IPS-15b (cell line): ENCODE measurements around the gene GUSB.
"Not testable (repeated sequence)": the region's sequence is repeated elsewhere in the genome, so short reads cannot be mapped to it uniquely, and the experiment has no call there.

Experiments
- H3K27me3 ChIP-seq: one replicate; pipeline ENCODE4 v1.6.1; 2013; ENCODE audit warnings: low read length; ENCODE audit not compliant: control insufficient read depth, insufficient read depth
- H3K36me3 ChIP-seq: one replicate; pipeline ENCODE4 v1.6.1; 2013; ENCODE audit warnings: low read length; ENCODE audit not compliant: control insufficient read depth, insufficient read depth
- H3K4me1 ChIP-seq: one replicate; pipeline ENCODE4 v1.6.1; 2013; ENCODE audit warnings: mild to moderate bottlenecking, low read length; ENCODE audit not compliant: control insufficient read depth, insufficient read depth
- H3K4me3 ChIP-seq: one replicate; pipeline ENCODE4 v1.5.1; 2013; ENCODE audit warnings: low read depth, low read length
- H3K9ac ChIP-seq: one replicate; pipeline ENCODE4 v1.6.1; 2013; ENCODE audit warnings: low read depth, mild to moderate bottlenecking, low read length
- H3K9me3 ChIP-seq: one replicate; pipeline ENCODE4 v1.6.1; 2013; ENCODE audit warnings: mild to moderate bottlenecking, low read length; ENCODE audit not compliant: control insufficient read depth, insufficient read depth

GUSB gene

GRCh38 chr7:65951837-65952578 lies 30.0 kb downstream of the GUSB start:
- Histone ChIP-seq H3K36me3 (no peaks in the 10 kb centered on the region), H3K4me1 (no peaks in the 10 kb centered on the region), H3K27me3 (no peaks in the 10 kb centered on the region), H3K9me3 (no peaks in the 10 kb centered on the region), H3K9ac (no peak overlapping the region), H3K4me3 (no peak overlapping the region)

DNA sequence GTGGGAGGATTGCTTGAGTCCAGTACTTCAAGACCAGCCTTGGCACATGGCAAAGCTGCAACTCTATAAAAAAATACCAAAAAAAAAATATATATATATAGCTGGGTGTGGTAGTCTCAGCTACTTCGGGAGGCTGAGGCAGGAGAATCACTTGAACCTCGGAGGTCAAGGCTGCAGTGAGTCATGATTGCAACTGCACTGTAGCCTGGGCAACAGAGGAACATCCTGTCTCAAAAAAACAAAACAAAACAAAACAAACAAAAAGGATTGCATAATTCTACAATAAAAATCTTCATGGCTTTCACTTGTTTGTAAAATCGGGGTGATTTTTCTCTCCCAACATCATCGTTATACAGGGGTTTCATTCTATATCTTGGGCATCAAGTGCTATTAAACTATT lies 35.1 kb downstream of the GUSB start:
- H3K9ac ChIP-seq = no peak overlapping the region
- no peaks in the 10 kb centered on the region for H3K36me3 ChIP-seq
- H3K4me1 ChIP-seq = no peaks in the 10 kb centered on the region
- H3K4me3 ChIP-seq = no peak overlapping the region
- no peaks in the 10 kb centered on the region for H3K9me3 ChIP-seq
- H3K27me3 ChIP-seq = no peaks in the 10 kb centered on the region

- not testable (repeated sequence) for H3K27me3 ChIP-seq, H3K4me1 ChIP-seq, H3K9ac ChIP-seq, H3K9me3 ChIP-seq, H3K4me3 ChIP-seq, H3K36me3 ChIP-seq
These were observed 36.2 kb downstream of the GUSB start for GRCh38 chr7:65945787-65946186.

- H3K9ac ChIP-seq = no peak overlapping the region
- H3K9me3 ChIP-seq = no peaks in the 10 kb centered on the region
- no peaks in the 10 kb centered on the region for H3K36me3 ChIP-seq
These were observed 43.6 kb downstream of the GUSB start for GRCh38 chr7:65938336-65938895.

DNA sequence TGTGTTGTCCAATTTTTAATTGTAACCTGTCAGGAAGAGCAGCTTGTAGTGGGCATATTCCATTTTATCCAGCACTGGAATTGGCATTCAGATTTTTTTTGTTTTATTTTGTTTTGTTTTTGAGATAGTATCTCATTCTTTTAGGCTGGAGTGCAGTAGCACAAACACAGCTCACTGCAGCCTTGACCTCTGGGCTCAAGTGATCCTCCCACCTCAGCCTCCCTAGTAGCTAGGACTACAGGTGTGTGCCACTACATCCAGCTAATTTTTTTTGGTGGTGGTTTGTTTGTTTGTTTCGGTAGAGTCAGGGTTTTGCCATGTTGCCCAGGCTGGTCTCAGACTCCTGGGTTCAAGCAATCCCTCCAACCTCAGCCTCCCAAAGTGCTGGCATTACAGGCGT lies 44.7 kb downstream of the GUSB start:
- no peaks in the 10 kb centered on the region for H3K4me1 ChIP-seq
- H3K9me3 ChIP-seq = no peaks in the 10 kb centered on the region
- no peaks in the 10 kb centered on the region for H3K27me3 ChIP-seq
- no peak overlapping the region for H3K4me3 ChIP-seq
- no peaks in the 10 kb centered on the region for H3K36me3 ChIP-seq
- no peak overlapping the region for H3K9ac ChIP-seq

More at GRCh38 chr7:65938336-65938895, 43.6 kb downstream of the GUSB start:
- H3K4me1 ChIP-seq = no peaks in the 10 kb centered on the region
- H3K27me3 ChIP-seq = no peaks in the 10 kb centered on the region
- H3K4me3 ChIP-seq = no peak overlapping the region

GRCh38 chr7:65931685-65932084 lies 50.3 kb downstream of the GUSB start:
- no peaks in the 10 kb centered on the region for H3K27me3 ChIP-seq
- H3K4me1 ChIP-seq = no peaks in the 10 kb centered on the region

GRCh38 chr7:65927489-65928448 lies 54.2 kb downstream of the GUSB start:
- no peaks in the 10 kb centered on the region for H3K4me1 ChIP-seq
- H3K27me3 ChIP-seq = no peaks in the 10 kb centered on the region
- no peak overlapping the region for H3K9ac ChIP-seq
- H3K4me3 ChIP-seq = no peak overlapping the region
- H3K36me3 ChIP-seq = no peaks in the 10 kb centered on the region
- no peaks in the 10 kb centered on the region for H3K9me3 ChIP-seq

More at GRCh38 chr7:65931685-65932084, 50.3 kb downstream of the GUSB start:
- Histone ChIP-seq H3K9ac (no peak overlapping the region), H3K36me3 (no peaks in the 10 kb centered on the region), H3K4me3 (no peak overlapping the region), H3K9me3 (no peaks in the 10 kb centered on the region)

DNA sequence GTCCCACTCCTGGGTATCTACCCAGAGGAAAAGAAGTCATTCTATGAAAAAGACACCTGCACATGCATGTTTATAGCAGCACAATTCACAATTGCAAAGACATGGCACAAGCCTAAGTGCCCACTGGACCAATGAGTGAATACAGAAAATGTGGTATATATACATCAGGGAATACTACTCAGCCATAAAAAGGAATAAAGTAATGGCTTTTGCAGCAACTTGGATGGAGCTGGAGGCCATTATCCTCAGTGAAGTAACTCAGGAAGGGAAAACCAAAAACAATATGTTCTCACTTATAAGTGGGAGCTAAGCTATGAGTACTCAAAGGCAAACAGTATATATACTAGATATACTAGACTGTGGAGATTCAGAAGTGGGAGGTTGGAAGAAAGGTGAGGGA lies 55.4 kb downstream of the GUSB start:
- no peak overlapping the region for H3K9ac ChIP-seq
- no peaks in the 10 kb centered on the region for H3K4me1 ChIP-seq
- H3K4me3 ChIP-seq = no peak overlapping the region
- H3K9me3 ChIP-seq = no peaks in the 10 kb centered on the region
- no peaks in the 10 kb centered on the region for H3K36me3 ChIP-seq
- no peaks in the 10 kb centered on the region for H3K27me3 ChIP-seq

DNA sequence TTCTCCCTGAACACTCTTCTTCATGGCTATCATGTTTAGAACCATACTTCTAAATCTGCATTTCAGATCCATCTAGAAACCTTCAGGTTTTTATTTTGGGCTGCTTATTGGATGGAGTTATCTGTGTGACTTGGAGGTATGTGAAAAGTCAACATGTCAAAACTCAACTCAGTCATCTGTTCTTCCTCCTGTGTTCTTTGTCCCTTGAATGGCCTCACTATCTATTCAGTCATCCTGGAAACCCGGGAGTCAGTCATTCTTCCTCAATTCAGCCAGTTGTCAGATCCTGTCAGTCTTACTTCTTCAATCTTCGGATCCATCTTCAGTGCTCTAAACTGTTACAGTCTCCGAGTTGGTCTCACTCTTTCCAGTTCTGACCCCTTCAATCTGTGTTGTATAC lies 57.0 kb downstream of the GUSB start:
- Histone ChIP-seq H3K4me1 (no peaks in the 10 kb centered on the region), H3K9me3 (no peaks in the 10 kb centered on the region), H3K4me3 (no peak overlapping the region), H3K27me3 (no peaks in the 10 kb centered on the region), H3K9ac (peak overlapping the region; percentile 6), H3K36me3 (no peaks in the 10 kb centered on the region)

GRCh38 chr7:65924193-65924592 lies 57.8 kb downstream of the GUSB start:
- H3K9me3 ChIP-seq = no peaks in the 10 kb centered on the region
- H3K9ac ChIP-seq = no peak overlapping the region
- no peaks in the 10 kb centered on the region for H3K27me3 ChIP-seq
- no peaks in the 10 kb centered on the region for H3K36me3 ChIP-seq
- no peaks in the 10 kb centered on the region for H3K4me1 ChIP-seq
- no peak overlapping the region for H3K4me3 ChIP-seq

- Histone ChIP-seq H3K27me3 (no peaks in the 10 kb centered on the region), H3K4me1 (no peaks in the 10 kb centered on the region), H3K4me3 (no peak overlapping the region), H3K36me3 (no peaks in the 10 kb centered on the region), H3K9me3 (no peaks in the 10 kb centered on the region), H3K9ac (no peak overlapping the region)
These were observed 58.7 kb downstream of the GUSB start for GRCh38 chr7:65923316-65923715.
